GM12891 (cell line): ENCODE measurements around the gene SSUH2.

ENCODE experiments used
- PAX5 ChIP-seq: IDR thresholded peaks from 2 replicates; pipeline ENCODE4 v1.6.1; 2011; ENCODE audit warnings: low read length, moderate library complexity, mild to moderate bottlenecking; ENCODE audit not compliant: insufficient read depth, severe bottlenecking
- POLR2A ChIP-seq: IDR thresholded peaks from 2 replicates; pipeline ENCODE4 v1.6.1; 2011; ENCODE audit warnings: low read depth, low read length, control low read depth
- POLR2AphosphoS5 ChIP-seq: IDR thresholded peaks from 2 replicates; pipeline ENCODE4 v1.6.1; 2011; ENCODE audit warnings: low read depth, low read length, control low read depth
- POU2F2 ChIP-seq: IDR thresholded peaks from 2 replicates; pipeline ENCODE4 v1.6.1; 2011; ENCODE audit warnings: low read depth, mild to moderate bottlenecking, control low read depth, low read length, moderate library complexity
- SPI1 ChIP-seq: IDR thresholded peaks from 2 replicates; pipeline ENCODE4 v1.6.1; 2011; ENCODE audit warnings: low read depth, low read length, control low read depth
- TAF1 ChIP-seq: IDR thresholded peaks from 2 replicates; pipeline ENCODE4 v1.6.1; 2011; ENCODE audit warnings: low read depth, low read length, control low read depth

- TF ChIP-seq POLR2AphosphoS5 (no peak), TAF1 (no peak), POLR2A (no peak), SPI1 (no peak), PAX5 (no peak), POU2F2 (no peak)
Observed at GRCh38 chr3:8584661-8585060, 59.9 kb downstream of the SSUH2 start.
